Esophagus muscularis mucosa (tissue), 4 donors: ENCODE data around the gene DGCR2. TPM values are rescaled to one million over a fixed set of nuclear protein-coding genes. Genes with fewer than 3 reads are reported as not detected.
A peak's percentile ranks its signal among the peaks of the same experiment; 100 is the strongest.

ENCODE experiments used
- DNase-seq: peaks from one replicate; pipeline ENCODE4 v3.0.0-alpha.2; 2017; ENCODE audit errors: extremely low spot score
- H3K27ac ChIP-seq, 4 donors: fragments of 200-600 bp; sonication (generic); replicated peaks in 1 of 4; 1 replicate in 3 of 4; 2 replicates in 1 of 4; pipeline ENCODE4 v1.5.1; 2016 to 2019; ENCODE audit warnings: mild to moderate bottlenecking in 1 of 4
- H3K27me3 ChIP-seq, 4 donors: fragments of 200-600 bp; sonication (generic); one replicate each; pipeline versions ENCODE4 v1.5.1 to v1.6.0; 2016 to 2019
- H3K36me3 ChIP-seq, 4 donors: fragments of 200-600 bp; sonication (generic); one replicate each; pipeline ENCODE4 v1.5.1; 2016 to 2019
- H3K4me1 ChIP-seq, 4 donors: fragments of 200-600 bp; sonication (generic); one replicate each; pipeline ENCODE4 v1.5.1; 2016 to 2019
- H3K4me3 ChIP-seq, 4 donors: fragments of 200-600 bp; sonication (generic); 1 replicate in 2 of 4; 2 replicates in 2 of 4; pipeline ENCODE4 v1.5.1; 2016 to 2019; ENCODE audit warnings: mild to moderate bottlenecking in 4 of 4, moderate library complexity in 1 of 4
- H3K9me3 ChIP-seq, 4 donors: fragments of 200-600 bp; sonication (generic); 1 replicate in 3 of 4; 2 replicates in 1 of 4; pipeline ENCODE4 v1.5.1; 2016 to 2019
- CTCF ChIP-seq, 3 experiments: fragments of 200-600 bp in 2 of 3; fragments of 450-650 bp in 1 of 3; sonication (generic) in 2 of 3; IDR thresholded peaks; one replicate each; pipeline ENCODE4 v1.5.1; 2017 to 2019; ENCODE audit warnings: antibody characterized with exemption in 3 of 3, mild to moderate bottlenecking in 2 of 3, moderate library complexity in 1 of 3
- EP300 ChIP-seq: sonication (generic); formaldehyde crosslinking; IDR thresholded peaks from one replicate; pipeline ENCODE4 v1.6.1; 2017; ENCODE audit warnings: antibody characterized with exemption
- POLR2A ChIP-seq: fragments of 450-650 bp; IDR thresholded peaks from one replicate; pipeline ENCODE4 v1.6.1; 2017; ENCODE audit warnings: antibody characterized with exemption, moderate library complexity, mild to moderate bottlenecking, low read depth
- POLR2AphosphoS5 ChIP-seq, 2 donors: sonication (generic); formaldehyde crosslinking; IDR thresholded peaks; one replicate each; pipeline ENCODE4 v1.6.1; 2017; ENCODE audit warnings: antibody characterized with exemption in 2 of 2
- WGBS: methylation state at CpG from one replicate; pipeline ENCODE4 v1.1.5; 2018; 5-methylcytosine and 5-hydroxymethylcytosine counted together
- intact Hi-C: fragments of 100-400 bp; cut with DNase I; formaldehyde crosslinking; loops from one replicate; pipeline ENCODE4 v1.15.1; 2023
- total RNA-seq, 4 donors: library from RNA; depleted of rRNA; stranded (reverse); fragments of >200 nt; gene quantifications; one replicate each; pipeline versions ENCODE4 v1.1.0 to v1.2.1, GENCODE V29; 2016

DGCR2 gene
- total RNA-seq, 4 donors from 2014 or later, result 45.7 to 79.6 (median 65.4) TPM

DNA sequence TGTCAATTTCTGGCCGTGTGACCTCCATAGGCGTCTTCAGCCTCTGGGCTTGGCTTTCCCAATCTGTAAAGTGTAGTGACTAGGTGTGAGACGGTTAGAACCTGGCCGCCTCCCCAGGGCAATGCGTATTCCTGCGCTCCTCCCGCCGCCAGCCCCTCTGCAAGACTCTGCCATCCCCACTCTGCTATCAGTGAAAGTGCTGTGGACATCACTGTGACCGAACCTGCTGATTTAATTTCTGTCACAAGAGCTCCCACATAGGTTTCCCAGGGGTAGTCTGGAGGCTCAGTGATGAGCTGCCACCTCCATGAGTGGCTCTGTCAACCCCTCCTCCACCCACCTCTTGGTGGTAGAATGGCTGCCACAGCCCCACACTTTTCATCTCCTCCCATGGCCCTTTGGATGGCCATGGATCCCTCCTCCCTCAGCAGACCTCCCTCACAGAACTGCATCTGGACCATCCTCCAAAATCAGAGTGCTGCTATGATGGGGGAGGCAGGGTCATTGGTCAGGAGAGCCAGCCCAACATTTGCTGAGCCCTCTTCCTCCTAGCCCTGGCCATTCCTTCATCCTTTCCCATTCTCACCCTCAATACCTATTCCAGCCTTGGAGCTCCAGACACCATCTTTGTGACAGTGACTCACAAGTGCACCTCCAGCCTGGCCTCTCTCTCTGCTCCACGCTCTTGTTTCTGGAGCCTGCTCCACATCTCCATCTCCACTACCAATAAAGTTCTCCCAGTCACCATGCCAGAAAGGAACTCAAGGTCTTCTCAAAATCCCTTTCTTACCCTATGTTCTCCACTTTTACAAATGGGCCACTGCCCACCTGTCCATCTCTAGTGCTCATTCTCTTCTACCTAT lies 29.3 kb upstream of the DGCR2 start:
- H3K4me1 ChIP-seq, result peaks cover 8 to 21% (median 18%) of the 10 kb centered on the region in 4 donors
- peaks cover 0 to 82% (median 21%) of the 10 kb centered on the region in 4 donors for H3K27me3 ChIP-seq
- peaks cover 0 to 6% (median 0%) of the 10 kb centered on the region in 4 donors for H3K9me3 ChIP-seq
- H3K4me3 ChIP-seq, result no peak overlapping the region
- no peaks in the 10 kb centered on the region for H3K36me3 ChIP-seq
- 65% methylated on average over 10 of the region's 10 CpGs for WGBS
- intact Hi-C loops, result no loop called here
- no peak overlapping the region for H3K27ac ChIP-seq
- no peak for TF ChIP-seq CTCF (IDR thresholded peaks at IDR 0.05)
- TF ChIP-seq POLR2A, result no peak
- no peak for TF ChIP-seq POLR2AphosphoS5 (IDR thresholded peaks at IDR 0.05)
- no peak for TF ChIP-seq EP300
- DNase-seq, result no peak

GRCh38 chr22:19150482-19151328 lies 28.5 kb upstream of the DGCR2 start:
- Histone ChIP-seq H3K27me3 (peaks cover 0 to 76% (median 21%) of the 10 kb centered on the region in 4 donors), H3K36me3 (no peaks in the 10 kb centered on the region)
- intact Hi-C loops, result no loop called here

GRCh38 chr22:19149991-19150390 lies 27.8 kb upstream of the DGCR2 start, which contains the start of gene GSC2:
Gene GSC2, minus strand, starts transcription at chr22:19150292. Its CDS starts 9 bp downstream, at chr22:19150283.
- DNase-seq, result no peak
- no peak for TF ChIP-seq POLR2AphosphoS5 (IDR thresholded peaks at IDR 0.05)
- TF ChIP-seq CTCF (IDR thresholded peaks at IDR 0.05), result no peak
- TF ChIP-seq POLR2A, result no peak
- no peak for TF ChIP-seq EP300
- Histone ChIP-seq H3K4me3 (peak within 1 kb of the TSS; percentile 13 to 47 (median 34)), H3K9me3 (peaks cover 0 to 6% (median 0%) of the 10 kb centered on the region in 4 donors), H3K27ac (no peak within 1 kb of the TSS), H3K4me1 (peaks cover 8 to 21% (median 18%) of the 10 kb centered on the region in 4 donors), H3K27me3 (peaks cover 0 to 69% (median 21%) of the 10 kb centered on the region in 4 donors), H3K36me3 (no peaks in the 10 kb centered on the region)
- 0% methylated on average over 8 of the region's 59 CpGs for WGBS
- intact Hi-C loops, result no loop called here

More at GRCh38 chr22:19150482-19151328, 28.5 kb upstream of the DGCR2 start:
- no peak overlapping the region for H3K27ac ChIP-seq
- peaks cover 0 to 6% (median 0%) of the 10 kb centered on the region in 4 donors for H3K9me3 ChIP-seq
- WGBS, result 14% methylated on average over 36 of the region's 68 CpGs
- TF ChIP-seq CTCF (IDR thresholded peaks at IDR 0.05), result no peak
- no peak for TF ChIP-seq POLR2A
- TF ChIP-seq POLR2AphosphoS5 (IDR thresholded peaks at IDR 0.05), result no peak
- no peak for DNase-seq
- H3K4me1 ChIP-seq, result peaks cover 8 to 21% (median 18%) of the 10 kb centered on the region in 4 donors
- H3K4me3 ChIP-seq, result peak overlapping the region in 1 of 4 donors; percentile 12

DNA sequence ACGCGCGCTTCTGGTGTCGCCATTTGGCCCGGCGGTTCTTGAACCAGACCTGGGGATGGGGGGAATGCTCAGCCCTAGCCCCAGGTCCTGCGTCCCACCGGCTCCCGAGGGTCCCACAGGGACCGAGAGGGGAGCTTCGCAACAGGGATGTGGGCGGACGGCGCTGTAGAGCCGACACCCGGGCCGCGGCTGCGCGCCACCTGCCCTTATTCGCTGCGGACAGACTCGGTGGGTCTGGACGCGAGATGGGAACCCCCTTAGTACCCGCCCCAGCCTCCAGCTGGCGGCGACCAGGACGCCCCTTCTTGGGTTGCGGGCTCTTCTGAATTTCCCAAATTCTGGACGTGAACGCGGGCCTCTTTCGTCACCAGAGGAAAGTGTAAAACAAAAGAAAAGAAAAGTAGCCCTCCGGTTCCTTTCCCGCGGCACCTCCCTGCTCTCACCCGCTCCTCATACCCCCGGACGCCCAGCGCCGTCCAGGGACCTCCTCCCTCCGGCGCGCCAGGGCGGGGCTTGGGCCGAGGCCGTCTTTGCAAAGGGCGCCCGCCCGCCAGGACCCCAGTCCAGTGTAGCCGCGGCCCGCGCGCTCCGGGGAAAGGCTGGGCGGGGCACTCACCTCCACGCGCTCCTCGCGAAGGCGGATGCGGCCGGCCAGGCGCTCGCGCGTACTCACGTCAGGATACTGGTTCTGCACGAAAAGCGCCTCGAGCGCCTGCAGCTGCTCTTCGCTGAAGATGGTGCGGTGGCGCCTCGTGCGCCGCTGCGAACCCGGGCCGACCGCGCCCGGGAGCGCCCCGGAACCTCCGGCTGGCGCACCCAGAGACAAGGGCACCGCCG lies 27.1 kb upstream of the DGCR2 start:
- intact Hi-C loops, result no loop called here
- H3K27me3 ChIP-seq, result peaks cover 0 to 65% (median 19%) of the 10 kb centered on the region in 4 donors
- no peak overlapping the region for H3K27ac ChIP-seq
- 2% methylated on average over 33 of the region's 92 CpGs for WGBS
- H3K4me1 ChIP-seq, result peaks cover 8 to 25% (median 18%) of the 10 kb centered on the region in 4 donors
- TF ChIP-seq POLR2A (no peak), POLR2AphosphoS5 (IDR thresholded peaks at IDR 0.05) (no peak), CTCF (IDR thresholded peaks at IDR 0.05) (no peak), EP300 (no peak)
- no peaks in the 10 kb centered on the region for H3K36me3 ChIP-seq
- peak overlapping the region; percentile 13 to 47 (median 34) for H3K4me3 ChIP-seq
- no peak for DNase-seq
- peaks cover 0 to 6% (median 0%) of the 10 kb centered on the region in 4 donors for H3K9me3 ChIP-seq
